Thoracic aorta (tissue), 2 donors: ENCODE data around the gene ENTPD2. TPM values are rescaled to one million over a fixed set of nuclear protein-coding genes. Genes with fewer than 3 reads are reported as not detected.

Experiments
- ATAC-seq: fragments of 150-250 bp; one replicate; pipeline ENCODE4 v1.8.0; 2017; ENCODE audit warnings: low read depth; ENCODE audit not compliant: insufficient number of reproducible peaks, low FRiP score
- DNase-seq: peaks from one replicate; pipeline ENCODE4 v3.0.0-alpha.2; 2020; ENCODE audit warnings: low spot score
- H3K27ac ChIP-seq, 2 donors: fragments of 200-600 bp; sonication (generic); 1 replicate in 1 of 2; 2 replicates in 1 of 2; pipeline ENCODE4 v1.5.1; 2016; ENCODE audit warnings: mild to moderate bottlenecking in 2 of 2, moderate library complexity in 2 of 2
- H3K27me3 ChIP-seq: fragments of 200-600 bp; sonication (generic); replicated peaks from 2 replicates; pipeline ENCODE4 v1.6.0; 2016; ENCODE audit warnings: mild to moderate bottlenecking; ENCODE audit not compliant: insufficient read depth
- H3K36me3 ChIP-seq: fragments of 200-600 bp; sonication (generic); one replicate; pipeline ENCODE4 v1.5.1; 2016
- H3K4me1 ChIP-seq, 2 donors: fragments of 200-600 bp; sonication (generic); 1 replicate in 1 of 2; 2 replicates in 1 of 2; pipeline versions ENCODE4 v1.5.1 to v1.6.0; 2016; ENCODE audit warnings: low read depth in 2 of 2, mild to moderate bottlenecking in 1 of 2; ENCODE audit not compliant: control insufficient read depth in 1 of 2
- H3K4me3 ChIP-seq: fragments of 200-600 bp; sonication (generic); 2 replicates; pipeline ENCODE4 v1.5.1; 2016; ENCODE audit warnings: mild to moderate bottlenecking
- H3K9me3 ChIP-seq: fragments of 200-600 bp; sonication (generic); 2 replicates; pipeline ENCODE4 v1.5.1; 2016
- total RNA-seq, 2 donors: library from RNA; depleted of rRNA; stranded (reverse); fragments of >200 nt; gene quantifications; one replicate each; pipeline versions ENCODE4 v1.1.0 to v1.2.3, GENCODE V29; 2016
- TF ChIP-seq, protein P1 (sequence below): fragments of 200-600 bp; sonication (generic); IDR thresholded peaks from one replicate; pipeline ENCODE4 v1.5.1; 2019; ENCODE audit warnings: antibody characterized with exemption

Gene ENTPD2
- total RNA-seq, 2 donors from 2014 or later: 0.92 to 0.95 TPM

DNA sequence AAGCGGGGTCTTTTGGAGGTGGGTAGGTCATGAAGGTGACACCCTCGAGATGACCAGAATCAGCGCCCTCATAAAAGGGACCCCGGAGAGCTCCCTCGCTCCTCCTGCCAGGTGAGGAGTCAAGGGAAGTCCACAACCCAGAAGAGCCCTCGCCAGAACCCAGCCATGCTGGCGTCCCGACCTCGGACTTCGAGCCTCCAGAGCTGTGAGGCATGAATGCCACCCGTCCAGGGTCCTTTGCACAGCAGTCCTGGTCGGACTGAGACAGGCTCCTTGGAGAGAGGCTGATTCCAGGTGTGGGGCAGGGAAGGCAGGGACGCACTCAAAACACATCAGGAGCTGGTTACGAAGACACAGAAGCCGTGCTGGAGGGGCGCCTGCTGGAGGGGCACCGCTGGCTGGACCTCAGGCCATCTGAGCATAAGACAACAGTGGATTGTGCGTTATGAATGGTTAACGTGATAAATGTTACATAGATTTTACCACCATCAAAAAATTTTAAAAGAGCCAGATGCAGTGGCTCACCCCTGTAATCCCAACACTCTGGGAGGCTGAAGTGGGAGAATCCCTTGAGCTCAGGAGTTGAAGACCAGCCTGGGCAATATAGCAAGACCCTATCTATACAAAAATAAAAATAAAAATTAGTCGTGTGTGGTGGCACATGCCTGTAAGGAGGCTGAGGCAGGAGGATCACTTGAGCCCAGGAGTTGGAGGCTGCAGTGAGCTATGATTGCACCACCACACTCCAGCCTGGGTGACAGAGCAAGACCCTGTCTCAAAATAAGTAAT is 51.8 kb downstream of the ENTPD2 start:
- peaks cover 0 to under 1% of the 10 kb centered on the region in 2 donors for H3K4me1 ChIP-seq
- TF ChIP-seq, protein P1, sequence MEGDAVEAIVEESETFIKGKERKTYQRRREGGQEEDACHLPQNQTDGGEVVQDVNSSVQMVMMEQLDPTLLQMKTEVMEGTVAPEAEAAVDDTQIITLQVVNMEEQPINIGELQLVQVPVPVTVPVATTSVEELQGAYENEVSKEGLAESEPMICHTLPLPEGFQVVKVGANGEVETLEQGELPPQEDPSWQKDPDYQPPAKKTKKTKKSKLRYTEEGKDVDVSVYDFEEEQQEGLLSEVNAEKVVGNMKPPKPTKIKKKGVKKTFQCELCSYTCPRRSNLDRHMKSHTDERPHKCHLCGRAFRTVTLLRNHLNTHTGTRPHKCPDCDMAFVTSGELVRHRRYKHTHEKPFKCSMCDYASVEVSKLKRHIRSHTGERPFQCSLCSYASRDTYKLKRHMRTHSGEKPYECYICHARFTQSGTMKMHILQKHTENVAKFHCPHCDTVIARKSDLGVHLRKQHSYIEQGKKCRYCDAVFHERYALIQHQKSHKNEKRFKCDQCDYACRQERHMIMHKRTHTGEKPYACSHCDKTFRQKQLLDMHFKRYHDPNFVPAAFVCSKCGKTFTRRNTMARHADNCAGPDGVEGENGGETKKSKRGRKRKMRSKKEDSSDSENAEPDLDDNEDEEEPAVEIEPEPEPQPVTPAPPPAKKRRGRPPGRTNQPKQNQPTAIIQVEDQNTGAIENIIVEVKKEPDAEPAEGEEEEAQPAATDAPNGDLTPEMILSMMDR: no peak
- no peak for DNase-seq
- H3K9me3 ChIP-seq: no peaks in the 10 kb centered on the region
- no peak for ATAC-seq
- no peak overlapping the region for H3K4me3 ChIP-seq
- no peaks in the 10 kb centered on the region for H3K36me3 ChIP-seq
- H3K27ac ChIP-seq: no peak overlapping the region
- H3K27me3 ChIP-seq: no peaks in the 10 kb centered on the region

DNA sequence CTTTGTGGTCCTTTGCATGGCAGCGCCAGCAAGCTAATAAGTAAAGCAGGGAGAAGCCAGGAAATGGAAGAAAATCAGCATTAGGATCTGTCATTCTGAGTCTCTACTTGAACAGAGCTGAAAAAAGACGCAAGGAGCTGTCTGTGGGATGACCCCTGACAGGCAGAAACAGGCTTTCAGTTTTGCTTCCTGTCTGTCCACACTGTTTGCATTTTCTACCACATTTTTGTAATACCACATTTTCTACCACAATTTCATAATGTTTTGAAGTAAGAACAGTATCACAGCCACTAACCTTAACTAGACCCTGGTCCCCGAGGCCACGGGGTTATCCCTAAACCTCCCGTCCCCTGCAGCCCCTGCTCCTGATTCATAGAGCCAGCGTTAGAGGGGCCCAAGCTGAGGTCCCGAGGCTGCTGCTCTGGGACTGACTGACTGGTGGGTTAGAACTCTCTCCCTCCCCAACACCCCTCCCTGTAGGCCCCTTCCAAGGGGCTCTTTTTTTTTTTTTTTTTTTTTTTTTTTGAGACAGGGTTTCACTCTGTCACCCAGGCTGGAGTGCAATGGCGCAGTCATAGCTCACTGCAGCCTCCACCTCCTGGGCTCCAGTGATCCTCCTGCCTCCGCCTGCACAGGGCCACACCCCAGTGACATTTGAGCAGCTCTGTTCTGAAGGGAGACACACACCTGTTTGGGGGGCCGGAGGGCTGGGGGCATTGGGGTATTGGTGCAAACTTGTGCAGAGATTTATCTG is 53.5 kb downstream of the ENTPD2 start:
- ATAC-seq: no peak
- H3K36me3 ChIP-seq: no peaks in the 10 kb centered on the region
- no peak for DNase-seq
- H3K4me1 ChIP-seq: peaks cover 15 to 18% of the 10 kb centered on the region in 2 donors
- no peak overlapping the region for H3K4me3 ChIP-seq
- H3K27ac ChIP-seq: no peak overlapping the region
- no peaks in the 10 kb centered on the region for H3K27me3 ChIP-seq
- TF ChIP-seq, protein P1: no peak
- no peaks in the 10 kb centered on the region for H3K9me3 ChIP-seq

Other genes starting within 250 kb of the ENTPD2 start
- gene RABL6, start 246.1 kb downstream of the ENTPD2 start, total RNA-seq: 10 to 100 TPM; 61.7 to 86.2 TPM
- gene AJM1, start 211.6 kb downstream of the ENTPD2 start, total RNA-seq: 1 to 10 TPM; 7.3 to 9.2 TPM
- 10 to 100 TPM; 37.5 to 92.1 TPM for gene PHPT1, start 204.7 kb downstream of the ENTPD2 start, total RNA-seq
- 1 to 10 TPM; 1.8 to 2.8 TPM for gene MAMDC4, start 201.7 kb downstream of the ENTPD2 start, total RNA-seq
- 100 to 1,000 TPM; 200 to 240 TPM for gene EDF1, start 187.8 kb downstream of the ENTPD2 start, total RNA-seq
- gene TRAF2, start 167.5 kb downstream of the ENTPD2 start, total RNA-seq: 10 to 100 TPM; 11.6 to 12.9 TPM
- 100 to 1,000 TPM; 176 to 383 TPM for gene FBXW5, start 109.3 kb downstream of the ENTPD2 start, total RNA-seq
- gene C8G, start 108.8 kb downstream of the ENTPD2 start, total RNA-seq: not detected
- gene LCN12, start 101.8 kb downstream of the ENTPD2 start, total RNA-seq: under 1 TPM in 1 of 2 donors, not detected in 1; 0.27 TPM
- 10 to 100 TPM; 66.1 to 89.5 TPM for gene PTGDS, start 76.6 kb downstream of the ENTPD2 start, total RNA-seq
- gene LCNL1, start 71.1 kb downstream of the ENTPD2 start, total RNA-seq: not detected
- gene PAXX, start 61.6 kb downstream of the ENTPD2 start, total RNA-seq: 10 to 100 TPM; 49.9 to 57.3 TPM
- gene CLIC3, start 57.5 kb downstream of the ENTPD2 start, total RNA-seq: 1 to 10 TPM; 1.4 to 8.7 TPM
- 10 to 100 TPM; 37.2 to 60.5 TPM for gene ABCA2, start 25.8 kb downstream of the ENTPD2 start, total RNA-seq
- gene FUT7, start 22.0 kb downstream of the ENTPD2 start, total RNA-seq: not detected
- gene NPDC1, start 7.9 kb downstream of the ENTPD2 start, total RNA-seq: 10 to 100 TPM; 71.5 to 95.8 TPM
- under 1 TPM; 0.41 to 0.92 TPM for gene SAPCD2, start 16.5 kb upstream of the ENTPD2 start, total RNA-seq
- 10 to 100 TPM in 1 of 2 donors, 1 to 10 TPM in 1; 9.6 to 11.4 TPM for gene UAP1L1, start 23.5 kb upstream of the ENTPD2 start, total RNA-seq
- 10 to 100 TPM; 32.9 to 52.9 TPM for gene MAN1B1, start 32.9 kb upstream of the ENTPD2 start, total RNA-seq
- 100 to 1,000 TPM; 100 to 148 TPM for gene DPP7, start 60.7 kb upstream of the ENTPD2 start, total RNA-seq
- gene GRIN1, start 85.1 kb upstream of the ENTPD2 start, total RNA-seq: not detected
- gene LRRC26, start 116.0 kb upstream of the ENTPD2 start, total RNA-seq: not detected
- not detected for gene TMEM210, start 118.0 kb upstream of the ENTPD2 start, total RNA-seq
- 10 to 100 TPM; 25.2 to 43.0 TPM for gene ANAPC2, start 134.5 kb upstream of the ENTPD2 start, total RNA-seq
- gene SSNA1, start 134.6 kb upstream of the ENTPD2 start, total RNA-seq: 10 to 100 TPM; 40.6 to 67.1 TPM
- 1 to 10 TPM; 4.7 to 5.6 TPM for gene TPRN, start 146.7 kb upstream of the ENTPD2 start, total RNA-seq
- 10 to 100 TPM; 12.0 to 35.2 TPM for gene TMEM203, start 151.6 kb upstream of the ENTPD2 start, total RNA-seq
- 10 to 100 TPM; 13.3 to 17.7 TPM for gene NDOR1, start 151.6 kb upstream of the ENTPD2 start, total RNA-seq
- 1 to 10 TPM in 1 of 2 donors, not detected in 1; 3.7 TPM for gene RNF208, start 168.2 kb upstream of the ENTPD2 start, total RNA-seq
- not detected for gene CYSRT1, start 171.1 kb upstream of the ENTPD2 start, total RNA-seq
- gene RNF224, start 173.4 kb upstream of the ENTPD2 start, total RNA-seq: not detected
- gene SLC34A3, start 176.8 kb upstream of the ENTPD2 start, total RNA-seq: under 1 TPM in 1 of 2 donors, not detected in 1; 0.54 TPM
- gene TUBB4B, start 187.2 kb upstream of the ENTPD2 start, total RNA-seq: 100 to 1,000 TPM; 172 to 193 TPM
- gene STPG3, start 197.2 kb upstream of the ENTPD2 start, total RNA-seq: not detected
- gene NELFB, start 201.3 kb upstream of the ENTPD2 start, total RNA-seq: 10 to 100 TPM; 37.2 to 40.6 TPM
- 10 to 100 TPM; 26.4 to 43.5 TPM for gene TOR4A, start 223.7 kb upstream of the ENTPD2 start, total RNA-seq
- gene NRARP, start 248.2 kb upstream of the ENTPD2 start, total RNA-seq: 10 to 100 TPM in 1 of 2 donors, 1 to 10 TPM in 1; 8.5 to 16.9 TPM